Lung (tissue), 12 donors: Measurements from ENCODE around the gene RCOR3. TPM values are rescaled to one million over a fixed set of nuclear protein-coding genes. Genes with fewer than 3 reads are reported as not detected.

ENCODE experiments used
- ATAC-seq: fragments of 200-7000 bp; cut with Tn5 transposase; one replicate; pipeline ENCODE4 v1.9.1; 2020; ENCODE audit warnings: moderate number of reproducible peaks; ENCODE audit not compliant: insufficient read depth, low FRiP score
- DNase-seq, 3 donors: peaks; one replicate each; pipeline ENCODE4 v3.0.0-alpha.2; 2013 to 2017
- H3K27ac ChIP-seq, 2 donors: one replicate each; pipeline ENCODE4 v1.5.1; 2013; ENCODE audit warnings: mild to moderate bottlenecking in 2 of 2, moderate library complexity in 2 of 2, control low read depth in 1 of 2, inconsistent platforms in 1 of 2, low read depth in 1 of 2, low read length in 1 of 2
- H3K27me3 ChIP-seq, 3 donors: one replicate each; pipeline ENCODE4 v1.5.1; 2013; ENCODE audit warnings: low read length in 2 of 3; ENCODE audit not compliant: control insufficient read depth in 3 of 3, insufficient read depth in 3 of 3
- H3K36me3 ChIP-seq, 4 donors: one replicate each; pipeline ENCODE4 v1.5.1; 2013; ENCODE audit warnings: low read length in 4 of 4, mild to moderate bottlenecking in 1 of 4, moderate library complexity in 1 of 4; ENCODE audit not compliant: control insufficient read depth in 4 of 4, insufficient read depth in 4 of 4
- H3K4me1 ChIP-seq, 5 donors: one replicate each; pipeline ENCODE4 v1.5.1; 2013; ENCODE audit warnings: low read length in 5 of 5, mild to moderate bottlenecking in 2 of 5, moderate library complexity in 1 of 5; ENCODE audit not compliant: control insufficient read depth in 5 of 5, insufficient read depth in 5 of 5
- H3K4me3 ChIP-seq: one replicate; pipeline ENCODE4 v1.5.1; 2013; ENCODE audit warnings: mild to moderate bottlenecking, control low read depth, moderate library complexity
- H3K9ac ChIP-seq, 2 donors: one replicate each; pipeline ENCODE4 v1.5.1; 2013; ENCODE audit warnings: low read length in 2 of 2, control low read depth in 1 of 2; ENCODE audit not compliant: insufficient read depth in 1 of 2
- H3K9me3 ChIP-seq, 4 donors: one replicate each; pipeline ENCODE4 v1.5.1; 2013; ENCODE audit warnings: low read length in 3 of 4, mild to moderate bottlenecking in 1 of 4, moderate library complexity in 1 of 4; ENCODE audit not compliant: control insufficient read depth in 4 of 4, insufficient read depth in 3 of 4
- WGBS, 2 donors: extraction: QIAGEN DNeasy Blood & Tissue Kit; methylation state at CpG; one replicate each; pipeline ENCODE4 v1.1.7; 2013; 5-methylcytosine and 5-hydroxymethylcytosine counted together
- polyA plus RNA-seq, 2 donors: library from polyadenylated mRNA; stranded (reverse); fragments of 200-250 nt; gene quantifications; one replicate each; pipeline ENCODE4 v1.2.1, GENCODE V29; 2013
- total RNA-seq, 2 donors: library from RNA; depleted of rRNA in 1 of 2; stranded (reverse); fragments of >200 nt in 1 of 2; gene quantifications; one replicate each; pipeline ENCODE4 v1.2.1, GENCODE V29; 2014 to 2021
- TF ChIP-seq, protein P1 (sequence below): IDR thresholded peaks from 2 replicates; pipeline ENCODE4 v1.5.1; 2012; ENCODE audit warnings: mild to moderate bottlenecking; ENCODE audit errors: control extremely low read depth, extremely low read depth
- donor health status: control.
- donor health status: control.
- donor health status: Bipolar disorder and iron deficiency.
- donor health status: healthy.
- donor health status: DM: yes; HTN: yes; CAD: no.

The RCOR3 gene
- total and polyA plus RNA-seq, 4 donors, result 16.6 to 102 (median 34.4) TPM

DNA sequence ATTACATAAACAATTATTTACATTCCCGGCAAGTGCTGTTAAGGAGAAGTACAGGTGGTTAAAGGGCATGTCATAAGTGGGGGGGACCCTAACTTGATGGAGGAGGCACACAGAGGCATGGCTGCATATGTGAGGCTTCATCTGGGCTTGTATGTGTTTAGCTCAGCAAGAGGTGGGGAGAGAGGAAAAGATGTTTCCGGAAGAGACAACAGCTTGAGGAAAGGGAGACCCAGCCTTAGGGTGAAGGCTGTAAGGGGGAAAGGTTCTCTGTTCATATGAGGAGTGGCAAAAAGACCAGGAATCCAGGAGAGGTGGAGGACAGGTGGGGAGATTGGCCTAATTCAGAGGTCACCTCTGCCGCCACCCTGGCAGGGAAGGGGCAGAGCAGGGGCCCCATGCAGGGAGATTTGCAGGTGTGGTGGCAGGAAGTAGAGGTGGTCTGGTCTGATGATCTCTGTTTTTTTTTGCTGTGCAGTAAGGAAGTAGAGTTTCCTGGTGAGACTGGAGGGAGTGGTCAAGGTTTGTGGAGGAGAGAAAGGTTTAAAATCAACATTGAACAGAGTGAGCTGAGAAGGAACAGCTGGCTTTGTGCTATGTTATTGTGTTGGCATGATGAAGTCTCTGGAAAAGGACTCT lies 76.5 kb downstream of the RCOR3 start:
- Histone ChIP-seq H3K4me3 (no peak overlapping the region), H3K9ac (no peak overlapping the region), H3K4me1 (peaks cover 0 to 8% (median 5%) of the 10 kb centered on the region in 5 donors), H3K9me3 (no peaks in the 10 kb centered on the region), H3K27ac (no peak overlapping the region), H3K36me3 (no peaks in the 10 kb centered on the region), H3K27me3 (no peaks in the 10 kb centered on the region)
- WGBS, 2 donors, result 39 to 63% methylated on average over 3 of the region's 3 CpGs
- TF ChIP-seq, protein P1, sequence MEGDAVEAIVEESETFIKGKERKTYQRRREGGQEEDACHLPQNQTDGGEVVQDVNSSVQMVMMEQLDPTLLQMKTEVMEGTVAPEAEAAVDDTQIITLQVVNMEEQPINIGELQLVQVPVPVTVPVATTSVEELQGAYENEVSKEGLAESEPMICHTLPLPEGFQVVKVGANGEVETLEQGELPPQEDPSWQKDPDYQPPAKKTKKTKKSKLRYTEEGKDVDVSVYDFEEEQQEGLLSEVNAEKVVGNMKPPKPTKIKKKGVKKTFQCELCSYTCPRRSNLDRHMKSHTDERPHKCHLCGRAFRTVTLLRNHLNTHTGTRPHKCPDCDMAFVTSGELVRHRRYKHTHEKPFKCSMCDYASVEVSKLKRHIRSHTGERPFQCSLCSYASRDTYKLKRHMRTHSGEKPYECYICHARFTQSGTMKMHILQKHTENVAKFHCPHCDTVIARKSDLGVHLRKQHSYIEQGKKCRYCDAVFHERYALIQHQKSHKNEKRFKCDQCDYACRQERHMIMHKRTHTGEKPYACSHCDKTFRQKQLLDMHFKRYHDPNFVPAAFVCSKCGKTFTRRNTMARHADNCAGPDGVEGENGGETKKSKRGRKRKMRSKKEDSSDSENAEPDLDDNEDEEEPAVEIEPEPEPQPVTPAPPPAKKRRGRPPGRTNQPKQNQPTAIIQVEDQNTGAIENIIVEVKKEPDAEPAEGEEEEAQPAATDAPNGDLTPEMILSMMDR, result no peak
- DNase-seq (peak in 1 of 3 donors; percentile 18), ATAC-seq (no peak)

DNA sequence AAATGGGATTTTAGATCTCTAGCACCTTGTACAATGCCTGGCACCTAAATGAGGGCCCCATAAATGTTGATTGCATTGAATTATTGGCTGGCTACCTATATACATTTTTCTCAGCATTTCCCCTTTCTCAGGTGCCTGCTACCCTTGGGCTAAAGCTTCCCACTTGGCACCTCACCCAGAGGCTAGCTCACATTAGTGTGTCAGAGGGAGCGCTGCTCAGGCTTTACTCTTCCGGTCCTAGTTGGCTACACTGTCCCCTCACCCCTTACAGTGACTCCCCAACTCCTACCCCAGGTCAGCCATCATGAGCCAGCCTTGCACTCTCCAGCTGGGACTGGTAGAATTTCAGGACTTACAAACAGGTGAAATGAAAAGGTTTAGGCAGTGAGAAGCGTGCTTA lies 77.0 kb downstream of the RCOR3 start:
- Histone ChIP-seq H3K27ac (no peak overlapping the region), H3K4me1 (peaks cover 0 to 8% (median 5%) of the 10 kb centered on the region in 5 donors), H3K36me3 (no peaks in the 10 kb centered on the region), H3K9ac (no peak overlapping the region), H3K27me3 (no peaks in the 10 kb centered on the region), H3K4me3 (no peak overlapping the region), H3K9me3 (no peaks in the 10 kb centered on the region)
- TF ChIP-seq, protein P1, result no peak
- WGBS, 2 donors, result 61 to 85% methylated on average over 3 of the region's 3 CpGs
- no peak for DNase-seq
- no peak for ATAC-seq

DNA sequence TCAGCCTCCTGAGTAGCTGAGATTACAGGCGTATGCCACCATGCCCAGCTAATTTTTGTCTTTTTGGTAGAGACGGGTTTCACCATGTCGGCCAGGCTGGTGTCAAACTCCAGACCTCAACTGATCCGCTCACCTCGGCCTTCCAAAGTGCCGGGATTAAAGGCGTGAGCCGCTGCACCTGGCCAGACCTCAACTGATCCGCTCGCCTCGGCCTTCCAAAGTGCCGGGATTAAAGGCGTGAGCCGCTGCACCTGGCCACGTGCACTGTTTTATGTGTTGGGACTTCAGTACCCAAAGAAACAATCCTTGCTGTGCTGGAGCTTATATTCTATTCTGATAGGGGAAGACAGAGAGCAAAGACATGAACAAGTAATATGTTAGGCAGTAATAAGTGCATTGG lies 77.6 kb downstream of the RCOR3 start:
- Histone ChIP-seq H3K36me3 (no peaks in the 10 kb centered on the region), H3K9ac (no peak overlapping the region), H3K9me3 (no peaks in the 10 kb centered on the region), H3K4me1 (peaks cover 0 to 8% (median 5%) of the 10 kb centered on the region in 5 donors), H3K27ac (no peak overlapping the region), H3K27me3 (no peaks in the 10 kb centered on the region), H3K4me3 (no peak overlapping the region)
- DNase-seq, result no peak
- whole genome bisulfite sequencing, 2 donors, result 95 to 97% methylated on average over 15 of the region's 15 CpGs
- ATAC-seq, result no peak
- TF ChIP-seq, protein P1, result no peak
